GM21381 (cell line): ENCODE data around the gene SLC35F4.
"Not testable (repeated sequence)": the region's sequence is repeated elsewhere in the genome, so short reads cannot be mapped to it uniquely, and the experiment has no call there.

Experiments used
- ATAC-seq: cut with Tn5 transposase; IDR thresholded peaks from one replicate; pipeline ENCODE4 v1.9.1; 2021; ENCODE audit warnings: mild to moderate bottlenecking, moderate library complexity; ENCODE audit not compliant: unreplicated experiment

SLC35F4 gene

DNA sequence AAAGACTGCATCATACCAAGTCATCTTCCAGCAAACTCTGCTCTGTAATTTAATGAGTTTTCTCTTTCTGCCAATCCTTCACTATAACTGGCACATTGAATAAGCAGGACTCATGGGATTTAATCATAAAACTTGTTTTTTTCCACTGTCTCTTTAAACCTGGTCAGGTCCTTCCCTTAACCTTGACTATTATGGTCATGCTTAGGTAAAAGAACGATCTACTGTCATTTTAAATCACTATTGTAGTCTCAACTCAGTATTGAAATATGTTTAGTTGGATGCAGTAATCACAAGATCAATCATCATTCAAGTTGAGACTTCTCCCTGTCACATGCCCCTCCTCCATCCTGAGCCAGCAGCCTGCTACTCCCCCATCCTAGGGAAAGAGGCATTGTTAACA is 56.1 kb downstream of the SLC35F4 start:
- ATAC-seq, result no peak

- no peak for ATAC-seq
Observed at GRCh38 chr14:57797160-57797559, 68.7 kb downstream of the SLC35F4 start.

- no peak for ATAC-seq
Observed at GRCh38 chr14:57796556-57796955, 69.3 kb downstream of the SLC35F4 start.

DNA sequence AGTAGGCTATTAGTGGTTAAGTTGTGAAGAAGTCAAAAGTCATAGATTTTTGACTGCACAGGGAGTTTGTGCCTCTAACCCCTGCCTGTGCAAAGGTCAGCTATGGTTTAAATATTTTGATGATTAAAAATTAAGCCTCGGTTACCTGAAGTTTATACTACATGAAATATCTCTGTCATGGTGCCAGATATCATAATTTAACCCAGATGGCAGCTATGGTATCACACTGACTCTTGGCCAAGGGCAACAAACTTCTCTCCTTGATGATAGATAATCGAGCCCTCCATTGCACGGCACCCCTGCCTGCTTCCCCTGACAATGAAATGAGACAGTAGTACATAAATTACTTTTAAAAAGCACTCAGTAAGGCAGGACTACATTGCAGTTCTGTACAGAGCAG is 80.8 kb downstream of the SLC35F4 start:
- ATAC-seq, result no peak

GRCh38 chr14:57771801-57772200 is 94.1 kb downstream of the SLC35F4 start:
- ATAC-seq, result no peak

- no peak for ATAC-seq
Observed at GRCh38 chr14:57769863-57770523, 95.9 kb downstream of the SLC35F4 start.

- ATAC-seq, result no peak
Observed at GRCh38 chr14:57761800-57762199, 104.1 kb downstream of the SLC35F4 start.

- ATAC-seq, result no peak
Observed at GRCh38 chr14:57760896-57761295, 105.0 kb downstream of the SLC35F4 start.

- ATAC-seq, result no peak
Observed at GRCh38 chr14:57755018-57755521, 110.8 kb downstream of the SLC35F4 start.

- no peak for ATAC-seq
Observed at GRCh38 chr14:57754527-57754926, 111.4 kb downstream of the SLC35F4 start.

GRCh38 chr14:57753821-57754220 is 112.1 kb downstream of the SLC35F4 start:
- ATAC-seq, result no peak

DNA sequence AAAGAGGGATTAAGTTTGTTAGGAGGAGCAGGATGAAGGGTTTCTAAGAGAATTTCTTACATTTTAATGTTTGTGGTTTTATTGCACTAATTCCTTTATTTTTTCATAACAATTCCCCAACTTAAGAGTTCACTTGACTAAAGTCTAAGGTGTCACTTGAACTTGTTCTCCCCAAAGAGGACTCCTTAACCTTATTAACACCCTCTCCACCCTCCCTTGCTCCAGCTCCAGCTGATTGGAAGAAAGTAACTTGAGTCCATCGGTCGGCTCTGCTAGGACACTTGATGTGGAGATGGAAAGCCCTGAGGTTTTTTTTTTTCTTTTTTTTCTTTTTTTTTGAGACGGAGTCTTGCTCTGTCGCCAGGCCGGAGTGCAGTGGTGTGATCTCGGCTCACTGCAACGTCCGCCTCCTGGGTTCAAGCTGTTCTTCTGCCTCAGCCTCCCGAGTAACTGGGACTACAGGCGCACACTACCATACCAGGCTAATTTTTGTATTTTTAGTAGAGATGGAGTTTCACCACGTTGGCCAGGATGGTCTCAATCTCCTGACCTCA is 113.7 kb downstream of the SLC35F4 start:
- ATAC-seq, result not testable (repeated sequence)

DNA sequence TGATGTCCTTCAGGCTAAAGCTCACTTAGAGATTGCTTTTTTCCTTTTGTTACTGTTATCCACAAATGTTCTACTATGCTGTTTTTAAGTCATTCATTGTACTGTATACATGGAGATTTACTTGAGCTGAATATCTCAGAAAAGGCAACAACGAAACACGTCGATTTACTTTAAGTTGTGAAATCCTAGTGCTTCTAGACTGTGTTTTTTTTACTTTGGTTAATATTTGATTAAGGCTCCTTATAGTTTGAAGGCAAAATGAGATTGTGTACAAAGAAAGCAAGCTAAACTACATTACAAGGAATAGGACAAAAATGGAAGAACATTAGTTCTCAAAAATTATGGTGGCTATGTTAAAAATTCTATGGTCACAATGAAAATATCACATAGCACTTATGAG is 114.5 kb downstream of the SLC35F4 start:
- ATAC-seq, result no peak

GRCh38 chr14:57749267-57749666 is 116.6 kb downstream of the SLC35F4 start:
- ATAC-seq, result no peak

DNA sequence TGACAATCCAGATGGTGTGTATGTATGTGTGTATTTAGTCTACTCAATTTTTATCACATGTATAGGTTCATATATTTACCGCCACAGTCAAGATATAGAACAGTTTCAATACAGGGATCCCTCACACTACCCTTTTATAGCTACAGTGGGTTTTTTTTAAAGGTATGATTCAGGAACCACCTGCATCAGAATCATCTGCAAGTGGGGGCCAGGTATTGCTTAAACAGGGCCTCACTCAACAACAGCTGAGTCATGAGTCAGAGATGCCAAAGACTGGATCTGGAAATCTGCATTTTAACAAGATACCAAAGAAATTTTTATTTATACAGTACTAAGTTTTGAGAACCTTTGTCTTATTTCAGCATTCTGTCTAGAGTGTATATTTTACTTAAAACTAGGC is 117.6 kb downstream of the SLC35F4 start:
- no peak for ATAC-seq

DNA sequence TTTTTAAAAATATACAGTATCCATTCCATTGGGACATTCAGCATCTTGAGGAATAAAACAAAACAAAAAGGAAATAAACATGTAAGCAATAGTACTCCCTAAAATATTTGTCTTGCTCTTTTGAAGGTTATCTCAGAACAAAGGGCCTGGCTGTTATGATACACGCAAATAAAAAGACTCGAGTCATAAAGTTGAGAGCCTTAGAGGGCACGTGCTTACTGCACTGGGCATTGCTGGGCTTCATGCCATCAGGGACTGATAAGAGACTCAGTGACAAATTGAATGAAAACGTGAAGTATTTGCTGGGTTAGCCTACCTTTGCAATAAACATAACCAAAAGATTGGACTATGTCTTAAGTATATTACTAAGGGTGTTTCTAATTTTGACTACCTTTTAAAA is 118.9 kb downstream of the SLC35F4 start:
- no peak for ATAC-seq

GRCh38 chr14:57746563-57746962 is 119.3 kb downstream of the SLC35F4 start:
- no peak for ATAC-seq

- ATAC-seq, result no peak
Observed at GRCh38 chr14:57739516-57739915, 126.4 kb downstream of the SLC35F4 start.

DNA sequence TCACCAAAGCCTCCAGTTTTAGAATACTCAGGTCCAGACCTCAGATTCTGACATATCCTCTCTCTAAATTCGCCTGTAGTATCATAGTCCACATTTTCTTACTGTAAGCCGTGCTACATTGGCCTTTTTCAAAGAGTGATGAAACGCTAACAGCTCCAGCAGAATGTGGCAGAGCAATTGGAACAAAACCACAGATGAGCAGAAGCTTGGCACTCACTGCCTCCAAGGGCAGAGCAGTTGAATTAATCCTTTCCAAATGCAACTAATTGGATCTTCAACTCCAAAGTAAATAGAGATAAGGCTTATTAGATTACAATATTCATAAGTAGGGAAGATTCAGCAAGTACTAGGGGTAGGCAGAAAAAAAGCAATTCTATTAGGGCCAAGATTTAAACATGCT is 128.3 kb downstream of the SLC35F4 start:
- ATAC-seq, result no peak

- ATAC-seq, result no peak
Observed at GRCh38 chr14:57736391-57736790, 129.5 kb downstream of the SLC35F4 start.

- no peak for ATAC-seq
Observed at GRCh38 chr14:57735276-57735675, 130.6 kb downstream of the SLC35F4 start.

- no peak for ATAC-seq
Observed at GRCh38 chr14:57732463-57733285, 133.2 kb downstream of the SLC35F4 start.
